Karpas-422 (cell line): ENCODE data around the gene TEKT3. TPM values are rescaled to one million over a fixed set of nuclear protein-coding genes. Genes with fewer than 3 reads are reported as not detected.

Experiments
- DNase-seq: peaks from one replicate; pipeline ENCODE4 v3.0.0-alpha.2; 2015
- H2AFZ ChIP-seq: fragments of 200-600 bp; sonication (generic); 2 replicates; pipeline ENCODE4 v1.6.1; 2014; ENCODE audit warnings: antibody characterized with exemption, low read length, mixed read lengths
- H3K27ac ChIP-seq: fragments of 200-600 bp; sonication (generic); 2 replicates; pipeline ENCODE4 v1.5.1; 2014; ENCODE audit warnings: mild to moderate bottlenecking, low read length, moderate library complexity
- H3K27me3 ChIP-seq: fragments of 200-600 bp; sonication (generic); 2 replicates; pipeline ENCODE4 v1.6.1; 2014; ENCODE audit warnings: low read length, mixed read lengths
- H3K36me3 ChIP-seq: fragments of 200-600 bp; sonication (generic); 2 replicates; pipeline ENCODE4 v1.6.1; 2014; ENCODE audit warnings: low read length, mixed read lengths; ENCODE audit not compliant: insufficient read depth
- H3K4me1 ChIP-seq: fragments of 200-600 bp; sonication (generic); 2 replicates; pipeline ENCODE4 v1.6.1; 2014; ENCODE audit warnings: mild to moderate bottlenecking, low read length, mixed read lengths
- H3K4me2 ChIP-seq: fragments of 200-600 bp; sonication (generic); 2 replicates; pipeline ENCODE4 v1.6.1; 2014; ENCODE audit warnings: low read length, low read depth, mild to moderate bottlenecking; ENCODE audit not compliant: poor library complexity, severe bottlenecking
- H3K4me3 ChIP-seq: fragments of 200-600 bp; sonication (generic); 2 replicates; pipeline ENCODE4 v1.5.1; 2014; ENCODE audit warnings: mild to moderate bottlenecking, antibody characterized with exemption, low read length, mixed read lengths
- H3K79me2 ChIP-seq: fragments of 200-600 bp; sonication (generic); 2 replicates; pipeline ENCODE4 v1.6.1; 2014; ENCODE audit warnings: mild to moderate bottlenecking, low read length, mixed read lengths
- H3K9ac ChIP-seq: fragments of 200-600 bp; sonication (generic); 2 replicates; pipeline ENCODE4 v1.6.0; 2014; ENCODE audit warnings: low read length
- H3K9me2 ChIP-seq: fragments of 200-600 bp; sonication (generic), shearing (Covaris generic); replicated peaks from 2 replicates; pipeline ENCODE4 v1.6.0; 2014; ENCODE audit warnings: mild to moderate bottlenecking, low read length, moderate library complexity; ENCODE audit not compliant: insufficient read depth
- H3K9me3 ChIP-seq: fragments of 300-700, 200-600 bp; sonication (generic); 2 replicates; pipeline ENCODE4 v1.6.1; 2014; ENCODE audit warnings: low read length, mixed read lengths
- H4K20me1 ChIP-seq: fragments of 200-600 bp; sonication (generic); 2 replicates; pipeline ENCODE4 v1.6.1; 2014; ENCODE audit warnings: mild to moderate bottlenecking, antibody characterized with exemption, low read length, low read depth; ENCODE audit not compliant: insufficient read depth
- total RNA-seq: library from RNA; depleted of rRNA; stranded (reverse); fragments of >200 nt; shearing (Covaris generic); gene quantifications from 2 replicates; pipeline ENCODE4 v1.2.3, GENCODE V29; 2014; ENCODE audit warnings: low replicate concordance

Gene TEKT3
- total RNA-seq, 1 experiment from 2014 or later = not detected

GRCh38 chr17:15288859-15289258 lies 52.5 kb downstream of the TEKT3 start:
- Histone ChIP-seq H3K9me2 (no peaks in the 10 kb centered on the region), H3K4me3 (no peak overlapping the region), H3K27ac (no peak overlapping the region), H4K20me1 (no peaks in the 10 kb centered on the region), H3K4me2 (no peak overlapping the region), H2AFZ (no peak overlapping the region), H3K9me3 (no peaks in the 10 kb centered on the region), H3K27me3 (0 out of 2 replicates have a peak, but pooled peaks cover 4% of the 10 kb centered on the region), H3K79me2 (no peaks in the 10 kb centered on the region), H3K36me3 (no peaks in the 10 kb centered on the region), H3K9ac (no peak overlapping the region), H3K4me1 (no peaks in the 10 kb centered on the region)
- DNase-seq = no peak

DNA sequence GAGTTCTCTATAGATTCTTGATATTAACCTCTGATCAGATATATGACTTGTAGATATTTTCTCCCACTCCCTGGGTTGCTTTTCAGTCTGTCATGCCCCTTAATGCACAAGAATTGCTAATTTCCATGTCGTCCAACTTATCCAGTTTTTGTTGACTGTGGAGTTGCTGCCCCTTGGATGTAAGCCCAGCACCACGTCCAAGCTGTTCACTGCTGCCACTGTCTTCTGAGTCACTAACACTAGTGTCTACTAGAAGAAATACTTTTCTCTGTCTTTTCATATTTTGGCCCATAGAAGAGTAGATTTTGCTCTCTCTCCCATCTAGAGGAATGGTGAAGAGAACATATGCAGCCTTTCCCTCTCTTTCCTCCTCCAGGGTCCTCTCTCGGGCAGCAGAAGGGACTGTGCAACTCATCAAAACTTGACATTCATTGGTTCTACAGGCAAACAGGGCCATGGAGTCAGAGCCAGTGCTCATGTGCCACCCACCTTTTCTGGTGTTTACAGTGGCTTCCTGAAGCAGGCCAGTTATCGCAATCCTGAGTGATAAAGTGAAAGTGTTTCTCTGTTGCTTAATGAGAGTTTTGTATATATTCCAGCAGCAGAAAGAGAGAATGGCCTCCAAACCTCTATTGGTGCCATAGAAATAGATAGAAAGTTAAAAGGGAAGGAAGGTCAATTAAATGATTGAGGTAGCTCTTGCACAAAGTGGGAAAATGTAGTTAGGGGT lies 53.7 kb downstream of the TEKT3 start:
- no peaks in the 10 kb centered on the region for H3K79me2 ChIP-seq
- DNase-seq = no peak
- H4K20me1 ChIP-seq = no peaks in the 10 kb centered on the region
- no peak overlapping the region for H3K27ac ChIP-seq
- H3K9ac ChIP-seq = no peak overlapping the region
- H3K9me3 ChIP-seq = no peaks in the 10 kb centered on the region
- H3K36me3 ChIP-seq = no peaks in the 10 kb centered on the region
- H3K9me2 ChIP-seq = no peaks in the 10 kb centered on the region
- H3K4me2 ChIP-seq = no peak overlapping the region
- H2AFZ ChIP-seq = no peak overlapping the region
- H3K4me3 ChIP-seq = no peak overlapping the region
- H3K27me3 ChIP-seq = 0 out of 2 replicates have a peak, but pooled peaks cover 4% of the 10 kb centered on the region
- no peaks in the 10 kb centered on the region for H3K4me1 ChIP-seq

DNA sequence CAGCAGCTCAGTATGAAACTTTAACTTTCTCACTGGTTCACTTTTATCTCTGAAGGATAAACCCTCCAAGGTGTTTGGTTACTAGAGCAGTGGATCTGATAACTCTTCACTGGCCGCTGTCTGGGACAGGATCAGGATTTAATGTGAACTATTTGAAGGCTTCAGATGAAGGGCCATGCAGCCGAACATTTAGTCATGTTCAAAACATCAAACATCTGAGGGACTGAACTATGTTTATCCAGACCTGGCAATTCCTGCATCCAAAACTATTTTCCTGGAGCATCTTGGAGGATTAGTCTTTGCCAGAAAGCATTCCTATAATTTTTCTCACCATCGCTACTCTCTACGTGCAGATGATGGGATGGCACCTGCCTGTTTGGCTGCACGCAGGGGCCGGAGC lies 55.9 kb downstream of the TEKT3 start:
- H3K9me2 ChIP-seq = no peaks in the 10 kb centered on the region
- H3K36me3 ChIP-seq = no peaks in the 10 kb centered on the region
- H4K20me1 ChIP-seq = no peaks in the 10 kb centered on the region
- no peaks in the 10 kb centered on the region for H3K9me3 ChIP-seq
- H3K27ac ChIP-seq = no peak overlapping the region
- H3K4me3 ChIP-seq = no peak overlapping the region
- no peak for DNase-seq
- H3K9ac ChIP-seq = no peak overlapping the region
- H3K4me2 ChIP-seq = no peak overlapping the region
- H2AFZ ChIP-seq = no peak overlapping the region
- 0 out of 2 replicates have a peak, but pooled peaks cover 4% of the 10 kb centered on the region for H3K27me3 ChIP-seq
- no peaks in the 10 kb centered on the region for H3K4me1 ChIP-seq
- no peaks in the 10 kb centered on the region for H3K79me2 ChIP-seq

- Histone ChIP-seq H3K9me2 (no peaks in the 10 kb centered on the region), H3K9ac (no peak overlapping the region), H4K20me1 (no peaks in the 10 kb centered on the region), H3K4me3 (no peak overlapping the region), H3K9me3 (no peaks in the 10 kb centered on the region), H3K27me3 (0 out of 2 replicates have a peak, but pooled peaks cover 4% of the 10 kb centered on the region), H2AFZ (no peak overlapping the region), H3K4me2 (no peak overlapping the region), H3K36me3 (no peaks in the 10 kb centered on the region), H3K4me1 (no peaks in the 10 kb centered on the region), H3K79me2 (no peaks in the 10 kb centered on the region), H3K27ac (no peak overlapping the region)
- DNase-seq = no peak
These were observed 56.9 kb downstream of the TEKT3 start for GRCh38 chr17:15284537-15284936.

DNA sequence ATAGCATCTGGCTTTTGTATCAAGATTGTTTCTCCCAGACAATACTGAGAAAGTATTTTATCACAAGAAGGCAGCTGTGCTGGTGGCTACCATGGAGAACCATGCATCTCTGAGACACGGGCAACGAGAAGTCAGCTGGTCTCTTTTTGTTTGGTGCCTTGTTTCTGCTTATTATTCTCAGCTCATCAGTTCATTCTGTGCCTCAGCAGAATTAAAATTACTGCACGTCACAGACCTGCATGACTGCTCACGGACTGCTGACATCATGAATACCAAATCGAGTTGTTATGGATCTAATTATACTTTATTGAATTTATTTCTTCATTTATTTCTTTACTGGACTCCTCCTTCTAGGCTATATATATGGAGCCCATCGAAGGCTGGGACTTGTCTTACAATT lies 57.3 kb downstream of the TEKT3 start:
- Histone ChIP-seq H3K9ac (no peak overlapping the region), H3K9me2 (no peaks in the 10 kb centered on the region), H4K20me1 (no peaks in the 10 kb centered on the region), H3K27ac (no peak overlapping the region), H3K4me3 (no peak overlapping the region), H3K4me2 (no peak overlapping the region), H3K27me3 (0 out of 2 replicates have a peak, but pooled peaks cover 4% of the 10 kb centered on the region), H2AFZ (no peak overlapping the region), H3K9me3 (no peaks in the 10 kb centered on the region), H3K4me1 (no peaks in the 10 kb centered on the region), H3K79me2 (no peaks in the 10 kb centered on the region), H3K36me3 (no peaks in the 10 kb centered on the region)
- no peak for DNase-seq

DNA sequence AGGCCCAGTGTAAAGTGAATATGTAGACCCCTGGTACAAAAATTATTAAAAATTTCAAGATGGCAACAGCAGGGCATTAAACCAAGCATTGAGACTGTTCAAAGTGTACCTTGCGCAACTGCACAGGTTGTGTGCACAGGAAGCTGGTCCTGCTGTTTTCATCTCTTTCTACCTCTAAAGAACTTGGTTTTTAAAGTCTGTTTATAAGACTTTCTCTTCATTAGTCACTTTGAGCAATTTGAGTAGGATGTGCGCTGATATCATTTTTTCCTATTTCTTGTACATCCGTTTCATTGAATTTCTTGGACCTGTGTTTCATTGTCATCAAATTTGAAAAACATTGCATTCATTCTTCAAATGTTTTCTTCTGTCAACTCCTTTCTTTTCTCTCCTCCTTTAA lies 59.5 kb downstream of the TEKT3 start:
- no peaks in the 10 kb centered on the region for H4K20me1 ChIP-seq
- H3K9me2 ChIP-seq = no peaks in the 10 kb centered on the region
- 0 out of 2 replicates have a peak, but pooled peaks cover 4% of the 10 kb centered on the region for H3K27me3 ChIP-seq
- no peak for DNase-seq
- no peaks in the 10 kb centered on the region for H3K9me3 ChIP-seq
- H3K9ac ChIP-seq = no peak overlapping the region
- no peak overlapping the region for H3K27ac ChIP-seq
- H3K4me3 ChIP-seq = no peak overlapping the region
- H2AFZ ChIP-seq = no peak overlapping the region
- no peaks in the 10 kb centered on the region for H3K79me2 ChIP-seq
- H3K4me2 ChIP-seq = no peak overlapping the region
- no peaks in the 10 kb centered on the region for H3K4me1 ChIP-seq
- H3K36me3 ChIP-seq = no peaks in the 10 kb centered on the region

GRCh38 chr17:15278924-15279477 lies 62.4 kb downstream of the TEKT3 start:
- Histone ChIP-seq H3K79me2 (no peaks in the 10 kb centered on the region), H3K9me3 (no peaks in the 10 kb centered on the region), H3K4me3 (no peak overlapping the region), H3K4me2 (no peak overlapping the region), H2AFZ (no peak overlapping the region), H3K4me1 (no peaks in the 10 kb centered on the region), H3K27me3 (no peaks in the 10 kb centered on the region), H3K9me2 (no peaks in the 10 kb centered on the region), H3K36me3 (no peaks in the 10 kb centered on the region), H4K20me1 (no peaks in the 10 kb centered on the region), H3K9ac (no peak overlapping the region), H3K27ac (no peak overlapping the region)
- DNase-seq = no peak

GRCh38 chr17:15278380-15278779 lies 63.0 kb downstream of the TEKT3 start:
- Histone ChIP-seq H3K4me3 (no peak overlapping the region), H3K9me2 (no peaks in the 10 kb centered on the region), H2AFZ (no peak overlapping the region), H3K79me2 (no peaks in the 10 kb centered on the region), H3K9ac (no peak overlapping the region), H3K9me3 (no peaks in the 10 kb centered on the region), H3K4me2 (no peak overlapping the region), H3K36me3 (no peaks in the 10 kb centered on the region), H4K20me1 (no peaks in the 10 kb centered on the region), H3K4me1 (no peaks in the 10 kb centered on the region), H3K27me3 (no peaks in the 10 kb centered on the region), H3K27ac (no peak overlapping the region)
- no peak for DNase-seq
